AG04450 (cell line): ENCODE data around the gene CYREN. TPM values are rescaled to one million over a fixed set of nuclear protein-coding genes. Genes with fewer than 3 reads are reported as not detected.

Experiments used
- CTCF ChIA-PET: fragments of 300-600, 350-600 bp; formaldehyde crosslinking; extraction: SDS; loops from one replicate; lab custom pipeline; 2022; ENCODE audit warnings: antibody characterized with exemption, inconsistent platforms; lab: Charles Lee
- POLR2A ChIA-PET: fragments of 350-600 bp; formaldehyde crosslinking; extraction: SDS; loops from one replicate; lab custom pipeline; 2021; ENCODE audit warnings: antibody characterized with exemption, inconsistent platforms; lab: Yijun Ruan, JAX
- DNase-seq: peaks from one replicate; pipeline ENCODE4 v3.0.0-alpha.2; 2011; ENCODE audit warnings: low read depth, low spot score
- H3K27ac ChIP-seq: one replicate; pipeline ENCODE4 v1.5.1; 2012; ENCODE audit warnings: low read depth, low read length, control low read depth
- H3K27me3 ChIP-seq: one replicate; pipeline ENCODE4 v1.6.0; 2012; ENCODE audit warnings: low read length; ENCODE audit not compliant: control insufficient read depth, insufficient read depth
- H3K4me3 ChIP-seq: 2 replicates; pipeline ENCODE4 v1.5.1; 2011; ENCODE audit warnings: mild to moderate bottlenecking, low read depth, low read length, control low read depth
- H3K9me3 ChIP-seq: 2 replicates; pipeline ENCODE4 v1.5.1; 2012; ENCODE audit warnings: low read length; ENCODE audit not compliant: control insufficient read depth, insufficient read depth
- polyA plus RNA-seq: library from polyadenylated mRNA; depleted of rRNA; stranded (reverse); fragments of >200 nt; gene quantifications from 2 replicates; pipeline ENCODE4 v1.2.3, GENCODE V29; 2011
- TF ChIP-seq, protein P1 (sequence below): IDR thresholded peaks from 2 replicates; pipeline ENCODE4 v1.5.1; 2011; ENCODE audit warnings: low read depth, low read length, control low read depth, inconsistent platforms

Gene CYREN
- polyA plus RNA-seq, 1 experiment, result 30.6 TPM

DNA sequence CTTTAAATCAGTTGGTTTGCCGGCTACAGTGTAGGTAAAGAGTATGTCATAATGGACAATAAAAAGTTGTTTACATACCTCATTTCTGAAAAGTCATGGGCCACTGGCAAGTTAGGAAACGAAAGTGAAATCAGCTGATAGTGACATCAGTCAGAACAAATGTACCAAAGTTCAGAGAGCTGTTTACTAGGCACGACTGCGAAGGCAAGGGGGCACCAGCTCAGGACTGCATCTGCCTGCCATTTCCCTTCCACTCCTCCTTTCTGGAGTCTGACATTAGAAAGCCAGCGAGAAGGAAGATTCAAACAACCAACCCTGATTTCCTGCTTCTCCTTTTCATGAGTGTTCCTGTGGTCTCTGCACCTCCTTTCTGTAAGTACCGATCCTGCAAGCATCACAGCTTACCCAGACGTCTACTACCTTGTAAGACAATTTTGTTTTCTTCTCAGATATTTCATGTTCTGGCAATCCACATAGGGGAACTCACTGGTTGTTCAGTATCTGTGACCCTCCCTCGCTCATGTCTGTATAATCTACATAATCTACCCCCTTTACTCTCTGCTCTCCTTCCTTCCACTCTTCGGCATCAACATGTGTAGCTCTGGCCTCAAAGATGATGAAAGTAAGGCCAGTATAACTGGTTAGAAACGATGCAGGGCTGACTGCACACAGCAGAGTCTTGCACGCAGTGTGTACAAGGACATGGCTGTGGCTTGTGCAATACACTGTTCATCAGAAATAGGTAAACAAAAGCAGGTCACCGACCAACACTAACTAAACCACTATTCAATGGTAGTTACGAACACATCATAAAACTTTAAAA, 22.4 kb downstream of the CYREN start, which contains the start of gene TMEM140:
Gene TMEM140 (plus strand): TSS at position 174 of the 823 bp plus-strand sequence. CDS start 16,370 bp downstream, outside the sequence.
- POLR2A ChIA-PET, result interaction anchor here (1.1 to 1.5 kb wide), 2 partner anchors 12 to 22 kb away, joined by 6 read pairs; partner anchors contain the start of gene CYREN
- H3K27me3 ChIP-seq, result no peaks in the 10 kb centered on the region
- TF ChIP-seq, protein P1, sequence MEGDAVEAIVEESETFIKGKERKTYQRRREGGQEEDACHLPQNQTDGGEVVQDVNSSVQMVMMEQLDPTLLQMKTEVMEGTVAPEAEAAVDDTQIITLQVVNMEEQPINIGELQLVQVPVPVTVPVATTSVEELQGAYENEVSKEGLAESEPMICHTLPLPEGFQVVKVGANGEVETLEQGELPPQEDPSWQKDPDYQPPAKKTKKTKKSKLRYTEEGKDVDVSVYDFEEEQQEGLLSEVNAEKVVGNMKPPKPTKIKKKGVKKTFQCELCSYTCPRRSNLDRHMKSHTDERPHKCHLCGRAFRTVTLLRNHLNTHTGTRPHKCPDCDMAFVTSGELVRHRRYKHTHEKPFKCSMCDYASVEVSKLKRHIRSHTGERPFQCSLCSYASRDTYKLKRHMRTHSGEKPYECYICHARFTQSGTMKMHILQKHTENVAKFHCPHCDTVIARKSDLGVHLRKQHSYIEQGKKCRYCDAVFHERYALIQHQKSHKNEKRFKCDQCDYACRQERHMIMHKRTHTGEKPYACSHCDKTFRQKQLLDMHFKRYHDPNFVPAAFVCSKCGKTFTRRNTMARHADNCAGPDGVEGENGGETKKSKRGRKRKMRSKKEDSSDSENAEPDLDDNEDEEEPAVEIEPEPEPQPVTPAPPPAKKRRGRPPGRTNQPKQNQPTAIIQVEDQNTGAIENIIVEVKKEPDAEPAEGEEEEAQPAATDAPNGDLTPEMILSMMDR, result no peak

DNA sequence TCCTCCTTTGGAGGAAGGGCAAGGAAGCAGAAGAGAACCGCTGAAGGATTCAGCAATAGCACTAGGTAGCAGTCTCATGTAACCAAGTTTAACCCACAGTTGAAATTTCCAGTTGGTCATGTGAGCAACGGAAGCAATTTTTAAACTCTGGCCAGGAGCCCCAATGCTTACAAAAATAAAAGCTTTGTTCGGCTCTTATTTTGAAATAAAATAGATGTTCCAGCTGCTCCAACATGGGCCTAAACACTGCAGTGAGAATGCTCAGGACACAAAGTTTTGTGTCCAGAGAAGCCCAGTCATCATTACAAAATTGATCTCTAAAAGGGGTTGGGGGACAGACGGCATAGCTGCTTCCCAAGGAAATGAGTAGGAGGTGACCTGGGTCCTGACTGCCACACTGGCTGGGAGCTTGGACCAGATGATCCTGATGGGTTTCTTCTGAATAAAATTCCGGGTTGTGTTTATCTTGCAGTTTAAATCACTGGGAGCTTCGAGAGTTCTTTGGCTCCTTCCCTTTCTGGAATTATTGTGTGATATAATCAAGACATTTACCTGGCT, 23.1 kb downstream of the CYREN start:
- ChIA-PET CTCF (interaction anchor here (1.2 to 2.7 kb wide), 4 partner anchors 13 to 161 kb away, joined by 3 to 12 read pairs (median 4); partner anchors contain the start of genes AGBL3 and CYREN), POLR2A (interaction anchor here (1.1 to 1.5 kb wide), 2 partner anchors 13 to 23 kb away, joined by 6 read pairs; partner anchors contain the start of gene CYREN)
- peak overlapping the region; percentile 48 for H3K4me3 ChIP-seq
- peak overlapping the region; percentile 68 for H3K27ac ChIP-seq
- no peak for DNase-seq
- no peaks in the 10 kb centered on the region for H3K27me3 ChIP-seq
- TF ChIP-seq, protein P1, result no peak
- no peaks in the 10 kb centered on the region for H3K9me3 ChIP-seq

More for the DNA sequence above, 22.4 kb downstream of the CYREN start, which contains the start of gene TMEM140:
- CTCF ChIA-PET, result interaction anchor here (1.2 to 2.7 kb wide), 4 partner anchors 12 to 162 kb away, joined by 3 to 12 read pairs (median 4); partner anchors contain the start of genes AGBL3 and CYREN
- Histone ChIP-seq H3K9me3 (no peaks in the 10 kb centered on the region), H3K27ac (peak within 1 kb of the TSS; percentile 68), H3K4me3 (peak within 1 kb of the TSS; percentile 48)
- no peak for DNase-seq

DNA sequence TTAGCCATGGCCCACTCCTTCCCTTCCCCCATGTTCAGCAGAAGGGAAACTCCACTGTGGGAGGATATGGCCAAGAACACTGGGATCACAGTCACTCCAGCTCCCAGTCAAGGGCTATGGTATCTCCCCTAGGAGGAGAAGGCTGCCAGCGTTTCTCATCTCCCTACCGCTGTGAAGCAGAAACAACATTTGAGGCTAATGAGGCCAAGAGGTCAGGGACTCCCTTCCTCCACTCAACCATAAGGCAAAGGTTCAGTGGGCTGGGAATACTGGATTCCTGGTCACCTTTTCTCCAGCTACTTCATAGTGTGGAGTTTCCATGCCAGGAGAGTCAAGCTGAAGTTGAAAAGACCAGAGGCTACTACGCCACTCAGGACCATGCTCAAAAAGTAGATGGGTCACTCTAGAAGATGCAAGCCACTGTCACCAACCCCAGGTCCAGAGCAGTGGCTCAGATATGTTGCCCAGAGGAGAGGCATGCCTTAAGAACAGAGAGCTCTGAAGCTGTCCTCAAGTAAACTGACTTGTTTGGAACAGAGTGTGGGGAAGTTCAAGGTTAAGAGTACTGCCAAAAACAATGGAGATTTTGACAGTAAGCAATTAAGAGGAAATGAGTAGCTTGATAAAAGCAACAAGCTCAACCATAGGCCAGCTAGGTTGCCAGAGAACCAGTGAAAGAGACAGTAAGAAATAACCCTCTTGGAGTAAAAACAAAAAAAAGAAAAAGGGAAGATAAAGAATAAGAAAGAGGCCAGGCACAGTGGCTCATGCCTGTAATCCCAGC, 26.4 kb downstream of the CYREN start:
- TF ChIP-seq, protein P1, result no peak
- H3K4me3 ChIP-seq, result no peak overlapping the region
- CTCF ChIA-PET, result no interaction called here
- POLR2A ChIA-PET, result no interaction called here
- H3K27ac ChIP-seq, result no peak overlapping the region
- no peaks in the 10 kb centered on the region for H3K27me3 ChIP-seq
- DNase-seq, result no peak
- H3K9me3 ChIP-seq, result no peaks in the 10 kb centered on the region

DNA sequence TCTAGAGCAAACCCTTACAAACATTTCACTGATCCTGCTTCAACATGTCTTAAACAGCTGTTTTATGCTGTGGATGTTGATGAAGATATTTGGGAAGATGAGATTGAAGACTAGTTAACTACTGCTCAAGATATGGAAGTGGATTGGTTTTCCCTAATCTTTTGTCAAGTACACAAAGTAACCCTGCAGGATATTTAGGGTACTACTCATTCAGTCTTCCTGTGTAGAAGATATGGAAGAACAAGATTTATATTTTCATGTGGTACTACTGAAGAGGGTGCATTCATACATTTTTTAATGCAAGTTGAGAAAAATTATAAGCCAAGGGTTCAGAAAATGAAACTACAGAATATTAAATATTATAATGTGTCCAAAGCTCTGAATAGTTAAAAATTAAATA, 40.9 kb downstream of the CYREN start:
- TF ChIP-seq, protein P1, result no peak
- Histone ChIP-seq H3K27me3 (no peaks in the 10 kb centered on the region), H3K4me3 (no peak overlapping the region), H3K9me3 (no peaks in the 10 kb centered on the region), H3K27ac (no peak overlapping the region)
- no peak for DNase-seq
- POLR2A ChIA-PET, result no interaction called here
- CTCF ChIA-PET, result no interaction called here
